ENCODE data around the gene EMILIN3.
"Not testable (repeated sequence)": the region's sequence is repeated elsewhere in the genome, so short reads cannot be mapped to it uniquely, and the experiment has no call there.

EMILIN3 gene

DNA sequence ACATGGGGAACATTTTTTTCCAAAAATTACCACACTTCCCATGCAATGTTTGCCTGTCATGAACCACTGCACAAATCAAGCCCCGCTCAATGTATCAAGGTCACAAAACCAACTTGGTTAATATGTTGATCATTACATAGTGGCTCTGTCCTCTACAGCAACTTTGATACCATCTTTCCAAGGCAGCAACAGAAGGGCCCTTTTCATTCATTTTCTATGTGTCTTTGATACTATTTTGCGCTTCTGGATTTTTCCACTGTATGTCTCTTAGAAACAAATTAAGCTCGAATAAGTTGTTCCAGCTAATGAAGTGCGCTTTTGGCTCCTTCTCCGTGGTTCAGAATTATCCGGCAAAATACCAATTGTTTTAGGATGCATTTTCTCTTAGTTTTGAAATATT, 50.6 kb downstream of the EMILIN3 start:
- DNase-seq (ENCODE audit: low read depth), result no peak
- no peak for TF ChIP-seq CTCF (IDR thresholded peaks at IDR 0.05; ENCODE audit: low read depth, low read length, missing control alignments)
- no peak overlapping the region; the same call in 1 of the 2 replicates for H3K4me3 ChIP-seq (ENCODE audit: low read depth, low read length)

GRCh38 chr20:41314386-41314785, 52.2 kb downstream of the EMILIN3 start:
- no peak for TF ChIP-seq CTCF (IDR thresholded peaks at IDR 0.05; ENCODE audit: low read depth, low read length, missing control alignments)
- H3K4me3 ChIP-seq (ENCODE audit: low read depth, low read length), result no peak overlapping the region

GRCh38 chr20:41312009-41312408, 54.6 kb downstream of the EMILIN3 start:
- not testable (repeated sequence) for DNase-seq (ENCODE audit: low read depth); H3K4me3 ChIP-seq (ENCODE audit: low read depth, low read length)

More at GRCh38 chr20:41314386-41314785, 52.2 kb downstream of the EMILIN3 start:
- no peak for DNase-seq (ENCODE audit: low read depth)
